HepG2 (cell line): ENCODE data around the gene BCL6. TPM values are rescaled to one million over a fixed set of nuclear protein-coding genes. Genes with fewer than 3 reads are reported as not detected.
A peak's percentile ranks its signal among the peaks of the same experiment; 100 is the strongest.

Experiments used
- ATAC-seq: fragments of 200-7000 bp; cut with Tn5 transposase; 3 replicates; pipeline ENCODE4 v1.9.1; 2020; ENCODE audit warnings: mild to moderate bottlenecking, moderate library complexity
- BruUV-seq: library from RNA; stranded (reverse); fragments of 400-500 nt; replicated peaks from 2 replicates; lab custom pipeline; 2021; lab: Mats Ljungman, UMichigan
- CTCF ChIA-PET: fragments of 300-600 bp; formaldehyde crosslinking; extraction: SDS; loops from one replicate; lab custom pipeline; 2021; ENCODE audit warnings: low total read pairs, inconsistent platforms, low intra/inter-chr PET ratio; lab: Yijun Ruan, JAX
- POLR2A ChIA-PET: fragments of 350-600 bp; sonication (Branson Sonifier 250); formaldehyde crosslinking; loops from one replicate; lab custom pipeline; 2020; ENCODE audit warnings: antibody characterized with exemption, inconsistent platforms; lab: Yijun Ruan, JAX
- DNase-seq: peaks from one replicate; pipeline ENCODE4 v3.0.0-alpha.2; 2015; ENCODE audit warnings: low spot score
- FAIRE-seq: peaks from 3 replicates; lab custom pipeline; 2011; peaks lifted over from hg19 to GRCh38; lab: Jason Lieb, UNC
- H2AFZ ChIP-seq: one replicate; pipeline ENCODE4 v1.6.1; 2011; ENCODE audit warnings: low read length, inconsistent platforms
- H3K27ac ChIP-seq: fragments of 300-600 bp; 3 replicates; pipeline ENCODE4 v1.8.0; 2011; ENCODE audit warnings: mixed run types, mild to moderate bottlenecking, mixed read lengths, low read length, inconsistent platforms; ENCODE audit not compliant: insufficient read depth; ENCODE audit errors: extremely low read length
- H3K27me3 ChIP-seq, 2 experiments: fragments of 200-600 bp in 1 of 2; 2 replicates in 1 of 2; 3 replicates in 1 of 2; pipeline versions ENCODE4 v1.6.0 to v1.8.0; 2011; ENCODE audit warnings: low read length in 2 of 2, mild to moderate bottlenecking in 2 of 2, moderate library complexity in 2 of 2, inconsistent platforms in 1 of 2; ENCODE audit not compliant: insufficient read depth in 2 of 2, control insufficient read depth in 1 of 2
- H3K36me3 ChIP-seq, 2 experiments: fragments of 200-600 bp in 1 of 2; replicated peaks in 1 of 2; 2 replicates in 1 of 2; 3 replicates in 1 of 2; pipeline versions ENCODE4 v1.5.1 to v1.8.0; 2011; ENCODE audit warnings: low read length in 2 of 2, inconsistent platforms in 1 of 2; ENCODE audit not compliant: insufficient read depth in 2 of 2, control insufficient read depth in 1 of 2
- H3K4me1 ChIP-seq: 2 replicates; pipeline ENCODE4 v1.5.1; 2012; ENCODE audit warnings: low read length, inconsistent platforms; ENCODE audit not compliant: insufficient read depth
- H3K4me2 ChIP-seq: 2 replicates; pipeline ENCODE4 v1.6.0; 2011; ENCODE audit warnings: low read depth, low read length, inconsistent platforms
- H3K4me3 ChIP-seq, 3 experiments: fragments of 200-600 bp in 1 of 3; sonication (generic), shearing (Covaris generic) in 1 of 3; replicated peaks in 1 of 3; 2 replicates each; pipeline ENCODE4 v1.5.1; 2011 to 2016; ENCODE audit warnings: low read length in 3 of 3, inconsistent platforms in 2 of 3, low read depth in 2 of 3, mild to moderate bottlenecking in 2 of 3, control low read depth in 1 of 3, mixed read lengths in 1 of 3; ENCODE audit not compliant: insufficient read depth in 1 of 3
- H3K79me2 ChIP-seq: one replicate; pipeline ENCODE4 v1.6.1; 2011; ENCODE audit warnings: low read length, inconsistent platforms; ENCODE audit not compliant: insufficient read depth
- H3K9ac ChIP-seq: 2 replicates; pipeline ENCODE4 v1.6.0; 2011; ENCODE audit warnings: mild to moderate bottlenecking, low read depth, low read length, inconsistent platforms; ENCODE audit not compliant: insufficient read depth
- H3K9me3 ChIP-seq: 2 replicates; pipeline ENCODE4 v1.5.1; 2012; ENCODE audit warnings: mild to moderate bottlenecking, low read length
- H4K20me1 ChIP-seq: 2 replicates; pipeline ENCODE4 v1.6.0; 2011; ENCODE audit warnings: inconsistent platforms, mild to moderate bottlenecking, low read length, moderate library complexity; ENCODE audit not compliant: insufficient read depth
- ERF ChIP-seq: IDR thresholded peaks from 2 replicates; pipeline ENCODE4 v1.6.1; 2018; ENCODE audit warnings: missing biosample characterization, missing genetic modification reagents
- ESRRA ChIP-seq: sonication (generic); formaldehyde crosslinking; IDR thresholded peaks from 2 replicates; pipeline ENCODE4 v1.5.1; 2020; ENCODE audit warnings: mild to moderate bottlenecking, low read depth, missing genetic modification reagents
- FOXP1 ChIP-seq, 2 experiments: fragments of 450-650 bp in 1 of 2; IDR thresholded peaks; 2 replicates each; pipeline ENCODE4 v1.6.1; 2017 to 2018; ENCODE audit warnings: antibody characterized with exemption in 1 of 2
- PITX1 ChIP-seq: sonication (generic); formaldehyde crosslinking; IDR thresholded peaks from 2 replicates; pipeline ENCODE4 v1.5.1; 2020; ENCODE audit warnings: mild to moderate bottlenecking, missing genetic modification reagents
- RAD21 ChIP-seq: fragments of 450-650 bp; formaldehyde crosslinking; IDR thresholded peaks from 2 replicates; pipeline ENCODE4 v1.5.0; 2020; ENCODE audit warnings: mild to moderate bottlenecking
- RARA ChIP-seq: IDR thresholded peaks from 2 replicates; pipeline ENCODE4 v1.6.1; 2016; ENCODE audit warnings: missing genetic modification reagents, missing compliant biosample characterization
- RNF2 ChIP-seq: fragments of 450-650 bp; conservative IDR thresholded peaks from 2 replicates; pipeline ENCODE4 v1.6.1; 2016; ENCODE audit warnings: low read depth
- RXRB ChIP-seq: IDR thresholded peaks from 2 replicates; pipeline ENCODE4 v1.6.1; 2016; ENCODE audit warnings: borderline replicate concordance, missing genetic modification reagents, missing compliant biosample characterization
- SALL1 ChIP-seq: sonication (generic); formaldehyde crosslinking; IDR thresholded peaks from 2 replicates; pipeline ENCODE4 v1.8.0; 2022; ENCODE audit warnings: mild to moderate bottlenecking, missing genetic modification reagents
- SMARCE1 ChIP-seq: fragments of 450-650 bp; IDR thresholded peaks from 2 replicates; pipeline ENCODE4 v1.6.1; 2017; ENCODE audit warnings: borderline replicate concordance
- SMC3 ChIP-seq: IDR thresholded peaks from 2 replicates; pipeline ENCODE4 v1.6.1; 2011; ENCODE audit warnings: low read length, improper control_type of control experiment
- STAG1 ChIP-seq: sonication (generic); formaldehyde crosslinking; IDR thresholded peaks from 2 replicates; pipeline ENCODE4 v1.4.0; 2020; ENCODE audit warnings: missing genetic modification reagents
- TOE1 ChIP-seq: sonication (generic); formaldehyde crosslinking; IDR thresholded peaks from 2 replicates; pipeline ENCODE4 v1.4.0; 2020; ENCODE audit warnings: mild to moderate bottlenecking, missing genetic modification reagents
- ZNF34 ChIP-seq: sonication (generic); formaldehyde crosslinking; IDR thresholded peaks from 2 replicates; pipeline ENCODE4 v1.4.0; 2020; ENCODE audit warnings: mild to moderate bottlenecking, missing genetic modification reagents, borderline replicate concordance
- ZNF598 ChIP-seq: sonication (generic); formaldehyde crosslinking; IDR thresholded peaks from 2 replicates; pipeline ENCODE4 v1.5.1; 2020; ENCODE audit warnings: mild to moderate bottlenecking, missing genetic modification reagents, borderline replicate concordance
- WGBS: methylation state at CpG from one replicate; pipeline ENCODE4 v1.1.6; 2017; ENCODE audit warnings: low lambda C conversion rate; 5-methylcytosine and 5-hydroxymethylcytosine counted together
- in situ Hi-C: cut with HindIII; loops from 2 replicates; pipeline ENCODE4 v1.10.0; 2017; ENCODE audit warnings: low pct_unique_long_range_greater_than_20kb; ENCODE audit not compliant: extremely low pct_ligation_motif_present
- intact Hi-C: fragments of 100-400 bp; cut with micrococcal nuclease; formaldehyde crosslinking; loops from one replicate; pipeline ENCODE4 v1.10.0; 2022; ENCODE audit not compliant: unreplicated experiment
- polyA plus RNA-seq, 8 experiments: library from polyadenylated mRNA; depleted of rRNA in 3 of 8; stranded (reverse) in 7 of 8; unstranded in 1 of 8; fragments of >200 nt; fragmentation: Illumina TruSeq in 4 of 8; extraction: Trizol in 4 of 8; gene quantifications; 2 replicates each; pipeline versions ENCODE4 v1.2.1 to v1.2.3, GENCODE V29; 2011 to 2016; ENCODE audit warnings: low read depth in 4 of 8, missing spikeins in 1 of 8, mixed read lengths in 1 of 8; ENCODE audit not compliant: insufficient read depth in 1 of 8
- total RNA-seq, 5 experiments: library from RNA; depleted of rRNA; stranded (reverse); fragments of >200 nt; fragmentation: Illumina TruSeq; extraction: Trizol; gene quantifications; 2 replicates each; pipeline ENCODE4 v1.2.3, GENCODE V29; 2016; ENCODE audit warnings: low read depth in 1 of 5
- TF ChIP-seq, protein P1 (sequence below): sonication (generic); formaldehyde crosslinking; IDR thresholded peaks from 2 replicates; pipeline ENCODE4 v1.8.1; 2023; ENCODE audit warnings: mild to moderate bottlenecking, missing genetic modification reagents, borderline replicate concordance
- TF ChIP-seq, protein P2 (sequence below): sonication (generic); formaldehyde crosslinking; IDR thresholded peaks from 2 replicates; pipeline ENCODE4 v1.5.0; 2020; ENCODE audit warnings: mild to moderate bottlenecking, missing genetic modification reagents, moderate library complexity
- TF ChIP-seq, protein P3 (sequence below): sonication (generic); formaldehyde crosslinking; IDR thresholded peaks from 2 replicates; pipeline ENCODE4 v1.4.0; 2020; ENCODE audit warnings: missing genetic modification reagents, borderline replicate concordance
- TF ChIP-seq, protein P4 (sequence below): sonication (generic); formaldehyde crosslinking; IDR thresholded peaks from 2 replicates; pipeline ENCODE4 v1.4.0; 2020; ENCODE audit warnings: missing genetic modification reagents, mild to moderate bottlenecking, borderline replicate concordance

Gene BCL6
- total and polyA plus RNA-seq, 2 of the 13 experiments (the other 11 are each of a cell fraction or from before 2014, with no cell fraction given) = 21.2 to 53.7 TPM

DNA sequence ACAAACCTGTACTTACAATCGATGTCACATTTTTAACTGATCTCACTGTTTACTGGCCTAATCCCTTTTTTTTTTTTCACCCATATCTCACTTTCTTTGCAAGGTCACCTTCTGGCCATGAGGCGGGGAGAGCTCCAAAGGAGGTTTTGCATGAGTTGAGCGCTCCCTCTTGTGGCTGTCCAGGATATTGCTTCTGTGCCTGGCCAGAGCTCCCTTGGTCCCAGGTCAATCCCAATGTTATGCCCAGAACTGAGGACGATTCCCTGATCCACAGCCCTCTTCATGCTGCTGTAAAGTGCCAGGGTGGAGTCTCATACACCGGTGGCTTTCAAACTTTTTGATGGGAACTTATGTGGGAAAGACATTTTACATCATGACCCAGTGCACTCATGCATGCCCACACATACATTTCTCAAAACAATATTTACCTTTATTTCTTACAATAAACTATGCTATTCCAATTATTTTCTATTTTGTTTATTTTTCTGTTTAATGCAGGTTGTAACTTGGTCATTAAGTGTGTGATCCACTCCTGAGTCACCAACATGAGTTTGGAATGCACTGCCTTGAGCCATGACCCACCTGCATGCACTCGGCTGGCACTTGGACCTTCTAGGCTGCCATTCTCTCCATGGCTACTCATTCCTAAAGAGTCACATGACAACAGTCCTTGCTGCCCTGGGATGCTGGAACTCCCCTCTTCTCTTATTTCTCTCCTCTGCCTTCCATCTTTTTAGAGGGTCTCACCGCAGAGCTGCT is 65.5 kb downstream of the BCL6 start:
- POLR2A ChIA-PET = interaction anchor here (1.0 to 1.1 kb wide), 2 partner anchors 362 to 460 kb away, joined by 5 to 8 read pairs; no protein-coding TSS in a partner anchor
- WGBS = 13% methylated on average over 7 of the region's 7 CpGs
- H3K4me1 ChIP-seq = peaks cover 8% of the 10 kb centered on the region

More for the DNA sequence above, 65.5 kb downstream of the BCL6 start:
- peak; percentile 98 for ATAC-seq
- BruUV-seq = no TSS peak
- intact Hi-C loops (loop anchor here (1.0 to 2.0 kb wide), 5 partner anchors 34 to 460 kb away; no protein-coding TSS in a partner anchor), in situ Hi-C loops (loop anchor here (5.0 kb wide), 3 partner anchors 63 to 458 kb away; no protein-coding TSS in a partner anchor)
- Histone ChIP-seq H3K9me3 (no peaks in the 10 kb centered on the region), H3K4me2 (peak overlapping the region; percentile 36; the same call in 1 of the 2 replicates), H3K9ac (no peak overlapping the region), H3K36me3 (no peaks in the 10 kb centered on the region), H3K27me3 (no peaks in the 10 kb centered on the region), H4K20me1 (no peaks in the 10 kb centered on the region), H3K4me3 (no peak overlapping the region), H3K79me2 (no peaks in the 10 kb centered on the region), H3K27ac (no peak overlapping the region), H2AFZ (no peak overlapping the region)
- TF ChIP-seq, protein P1, sequence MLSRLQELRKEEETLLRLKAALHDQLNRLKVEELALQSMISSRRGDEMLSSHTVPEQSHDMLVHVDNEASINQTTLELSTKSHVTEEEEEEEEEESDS (CRISPR knock-in tag) = no peak
- TF ChIP-seq TOE1 (CRISPR knock-in tag) (no peak), RARA (CRISPR knock-in tag) (peak; percentile 23; the same call in 1 of the 2 replicates), SMARCE1 (no peak), FOXP1 (IDR thresholded peaks at IDR 0.05) (no peak), FOXP1 (CRISPR knock-in tag; IDR thresholded peaks at IDR 0.05) (0 out of 2 replicates have a peak, but pooled peaks have one; percentile 22), RNF2 (0 out of 2 replicates have a peak, but pooled peaks have one; percentile 28), ZNF598 (CRISPR knock-in tag) (no peak), SMC3 (peak; percentile 96), ZNF34 (CRISPR knock-in tag) (no peak), ESRRA (peak; percentile 96), PITX1 (peak; percentile 74; the same call in 1 of the 2 replicates), STAG1 (CRISPR knock-in tag) (peak; percentile 91), ERF (CRISPR knock-in tag) (0 out of 2 replicates have a peak, but pooled peaks have one; percentile 28), RXRB (CRISPR knock-in tag) (peak; percentile 25; the same call in 1 of the 2 replicates), SALL1 (CRISPR knock-in tag) (0 out of 2 replicates have a peak, but pooled peaks have one; percentile 29), RAD21 (CRISPR knock-in tag) (peak; percentile 78)
- TF ChIP-seq, protein P2, sequence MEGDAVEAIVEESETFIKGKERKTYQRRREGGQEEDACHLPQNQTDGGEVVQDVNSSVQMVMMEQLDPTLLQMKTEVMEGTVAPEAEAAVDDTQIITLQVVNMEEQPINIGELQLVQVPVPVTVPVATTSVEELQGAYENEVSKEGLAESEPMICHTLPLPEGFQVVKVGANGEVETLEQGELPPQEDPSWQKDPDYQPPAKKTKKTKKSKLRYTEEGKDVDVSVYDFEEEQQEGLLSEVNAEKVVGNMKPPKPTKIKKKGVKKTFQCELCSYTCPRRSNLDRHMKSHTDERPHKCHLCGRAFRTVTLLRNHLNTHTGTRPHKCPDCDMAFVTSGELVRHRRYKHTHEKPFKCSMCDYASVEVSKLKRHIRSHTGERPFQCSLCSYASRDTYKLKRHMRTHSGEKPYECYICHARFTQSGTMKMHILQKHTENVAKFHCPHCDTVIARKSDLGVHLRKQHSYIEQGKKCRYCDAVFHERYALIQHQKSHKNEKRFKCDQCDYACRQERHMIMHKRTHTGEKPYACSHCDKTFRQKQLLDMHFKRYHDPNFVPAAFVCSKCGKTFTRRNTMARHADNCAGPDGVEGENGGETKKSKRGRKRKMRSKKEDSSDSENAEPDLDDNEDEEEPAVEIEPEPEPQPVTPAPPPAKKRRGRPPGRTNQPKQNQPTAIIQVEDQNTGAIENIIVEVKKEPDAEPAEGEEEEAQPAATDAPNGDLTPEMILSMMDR (CRISPR knock-in tag) = peak; percentile 93
- TF ChIP-seq, protein P3, sequence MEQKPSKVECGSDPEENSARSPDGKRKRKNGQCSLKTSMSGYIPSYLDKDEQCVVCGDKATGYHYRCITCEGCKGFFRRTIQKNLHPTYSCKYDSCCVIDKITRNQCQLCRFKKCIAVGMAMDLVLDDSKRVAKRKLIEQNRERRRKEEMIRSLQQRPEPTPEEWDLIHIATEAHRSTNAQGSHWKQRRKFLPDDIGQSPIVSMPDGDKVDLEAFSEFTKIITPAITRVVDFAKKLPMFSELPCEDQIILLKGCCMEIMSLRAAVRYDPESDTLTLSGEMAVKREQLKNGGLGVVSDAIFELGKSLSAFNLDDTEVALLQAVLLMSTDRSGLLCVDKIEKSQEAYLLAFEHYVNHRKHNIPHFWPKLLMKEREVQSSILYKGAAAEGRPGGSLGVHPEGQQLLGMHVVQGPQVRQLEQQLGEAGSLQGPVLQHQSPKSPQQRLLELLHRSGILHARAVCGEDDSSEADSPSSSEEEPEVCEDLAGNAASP (CRISPR knock-in tag) = 0 out of 2 replicates have a peak, but pooled peaks have one; percentile 15
- TF ChIP-seq, protein P4, sequence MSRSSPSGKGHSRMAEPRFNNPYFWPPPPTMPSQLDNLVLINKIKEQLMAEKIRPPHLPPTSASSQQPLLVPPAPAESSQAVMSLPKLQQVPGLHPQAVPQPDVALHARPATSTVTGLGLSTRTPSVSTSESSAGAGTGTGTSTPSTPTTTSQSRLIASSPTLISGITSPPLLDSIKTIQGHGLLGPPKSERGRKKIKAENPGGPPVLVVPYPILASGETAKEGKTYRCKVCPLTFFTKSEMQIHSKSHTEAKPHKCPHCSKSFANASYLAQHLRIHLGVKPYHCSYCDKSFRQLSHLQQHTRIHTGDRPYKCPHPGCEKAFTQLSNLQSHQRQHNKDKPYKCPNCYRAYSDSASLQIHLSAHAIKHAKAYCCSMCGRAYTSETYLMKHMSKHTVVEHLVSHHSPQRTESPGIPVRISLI (CRISPR knock-in tag) = peak; percentile 89
- CTCF ChIA-PET = interaction anchor here (1.2 to 3.6 kb wide), 6 partner anchors 35 to 460 kb away, joined by 3 to 71 read pairs (median 20); no protein-coding TSS in a partner anchor
- DNase-seq = peak; percentile 73
- peak; percentile 82 for FAIRE-seq
